ENCODE data around the gene ENAM. TPM values are rescaled to one million over a fixed set of nuclear protein-coding genes. Genes with fewer than 3 reads are reported as not detected.

The ENAM gene
- total RNA-seq, 1 donor from 2014 or later, result not detected

GRCh38 chr4:70654605-70655011 is 26.1 kb downstream of the ENAM start:
- H3K4me3 ChIP-seq, result no peak overlapping the region
- H3K27ac ChIP-seq, result no peak overlapping the region
- Mint-ChIP-seq H3K27ac (no peak overlapping the region), H3K36me3 (no peaks in the 10 kb centered on the region), H3K4me1 (no peaks in the 10 kb centered on the region), H3K4me3 (no peak overlapping the region), H3K27me3 (ENCODE audit: insufficient read depth, low read depth) (no peaks in the 10 kb centered on the region), H3K9me3 (no peaks in the 10 kb centered on the region)
- no peak overlapping the region for H2AFZ ChIP-seq (replicated peaks)
- H3K36me3 ChIP-seq, result no peaks in the 10 kb centered on the region
- no peaks in the 10 kb centered on the region for H3K4me1 ChIP-seq
- no peaks in the 10 kb centered on the region for H3K27me3 ChIP-seq
- no peak overlapping the region for H3K4me2 ChIP-seq
- no peaks in the 10 kb centered on the region for H3F3A ChIP-seq (ENCODE audit: low read depth)
- H3K9me3 ChIP-seq (ENCODE audit: low read depth), result no peaks in the 10 kb centered on the region
- no peak overlapping the region for H3K9ac ChIP-seq
- no peaks in the 10 kb centered on the region for H4K20me1 ChIP-seq (ENCODE audit: low read depth)
- no peaks in the 10 kb centered on the region for H3K79me2 ChIP-seq (ENCODE audit: low read depth)
- no peak for DNase-seq (ENCODE audit: low spot score)
- TF ChIP-seq EZH2phosphoT487 (IDR thresholded peaks at IDR 0.05) (no peak), EZH2 (IDR thresholded peaks at IDR 0.05) (no peak), CTCF (IDR thresholded peaks at IDR 0.05) (no peak)

DNA sequence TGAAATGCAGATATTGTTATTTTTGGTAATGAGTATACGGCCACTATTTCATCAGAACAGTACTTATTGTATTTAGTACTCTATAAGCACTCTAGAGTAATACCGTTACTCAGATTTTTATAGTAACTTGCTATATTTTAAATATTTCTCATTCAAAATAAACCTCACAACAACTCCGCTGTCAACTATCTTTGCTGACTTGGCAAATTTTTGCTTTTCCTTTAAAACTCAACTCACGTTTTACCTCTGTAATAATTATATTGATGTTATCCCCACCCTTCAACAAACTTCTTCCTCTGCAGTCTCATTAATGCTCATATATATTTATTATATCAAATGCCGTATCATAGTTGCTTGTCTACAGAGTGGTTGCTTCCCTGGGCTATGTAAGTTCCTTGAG is 28.8 kb downstream of the ENAM start:
- no peaks in the 10 kb centered on the region for H3K27me3 Mint-ChIP-seq (ENCODE audit: insufficient read depth, low read depth)
- H3K4me2 ChIP-seq, result no peak overlapping the region
- H3K27ac Mint-ChIP-seq, result no peak overlapping the region
- H3K4me3 Mint-ChIP-seq, result no peak overlapping the region
- no peaks in the 10 kb centered on the region for H3K9me3 Mint-ChIP-seq
- H3K79me2 ChIP-seq (ENCODE audit: low read depth), result no peaks in the 10 kb centered on the region
- H3K4me1 ChIP-seq, result no peaks in the 10 kb centered on the region
- DNase-seq (ENCODE audit: low spot score), result no peak
- H3K9me3 ChIP-seq (ENCODE audit: low read depth), result no peaks in the 10 kb centered on the region
- no peaks in the 10 kb centered on the region for H3F3A ChIP-seq (ENCODE audit: low read depth)
- H3K36me3 Mint-ChIP-seq, result no peaks in the 10 kb centered on the region
- H3K4me1 Mint-ChIP-seq, result no peaks in the 10 kb centered on the region
- TF ChIP-seq CTCF (IDR thresholded peaks at IDR 0.05) (no peak), EZH2 (IDR thresholded peaks at IDR 0.05) (no peak), EZH2phosphoT487 (IDR thresholded peaks at IDR 0.05) (no peak)
- no peaks in the 10 kb centered on the region for H3K36me3 ChIP-seq
- H3K27me3 ChIP-seq, result no peaks in the 10 kb centered on the region
- H3K4me3 ChIP-seq, result no peak overlapping the region
- no peaks in the 10 kb centered on the region for H4K20me1 ChIP-seq (ENCODE audit: low read depth)
- H3K9ac ChIP-seq, result no peak overlapping the region
- H2AFZ ChIP-seq (replicated peaks), result no peak overlapping the region
- no peak overlapping the region for H3K27ac ChIP-seq

- no peaks in the 10 kb centered on the region for H3F3A ChIP-seq (ENCODE audit: low read depth)
- H3K9ac ChIP-seq, result no peak overlapping the region
- no peaks in the 10 kb centered on the region for H3K27me3 ChIP-seq
- H3K4me3 Mint-ChIP-seq, result no peak overlapping the region
- no peaks in the 10 kb centered on the region for H3K36me3 Mint-ChIP-seq
- no peak for TF ChIP-seq CTCF (IDR thresholded peaks at IDR 0.05)
- TF ChIP-seq EZH2phosphoT487 (IDR thresholded peaks at IDR 0.05), result no peak
- no peak for TF ChIP-seq EZH2 (IDR thresholded peaks at IDR 0.05)
- no peaks in the 10 kb centered on the region for H3K27me3 Mint-ChIP-seq (ENCODE audit: insufficient read depth, low read depth)
- no peak overlapping the region for H3K27ac ChIP-seq
- no peaks in the 10 kb centered on the region for H3K79me2 ChIP-seq (ENCODE audit: low read depth)
- no peaks in the 10 kb centered on the region for H3K9me3 ChIP-seq (ENCODE audit: low read depth)
- H3K9me3 Mint-ChIP-seq, result no peaks in the 10 kb centered on the region
- no peak for DNase-seq (ENCODE audit: low spot score)
- H3K4me1 Mint-ChIP-seq, result no peaks in the 10 kb centered on the region
- no peaks in the 10 kb centered on the region for H4K20me1 ChIP-seq (ENCODE audit: low read depth)
- H3K4me1 ChIP-seq, result no peaks in the 10 kb centered on the region
- no peaks in the 10 kb centered on the region for H3K36me3 ChIP-seq
- H3K4me3 ChIP-seq, result no peak overlapping the region
- no peak overlapping the region for H2AFZ ChIP-seq (replicated peaks)
- no peak overlapping the region for H3K27ac Mint-ChIP-seq
- H3K4me2 ChIP-seq, result no peak overlapping the region
Measured at GRCh38 chr4:70658418-70658817, 29.9 kb downstream of the ENAM start.

All from neural progenitor cell (in vitro differentiated cells).